Measurements from ENCODE around the gene GNA12. TPM values are rescaled to one million over a fixed set of nuclear protein-coding genes. Genes with fewer than 3 reads are reported as not detected.

GNA12 gene
- total and polyA plus RNA-seq, 12 donors, result 8.2 to 65.1 (median 42.9) TPM

DNA sequence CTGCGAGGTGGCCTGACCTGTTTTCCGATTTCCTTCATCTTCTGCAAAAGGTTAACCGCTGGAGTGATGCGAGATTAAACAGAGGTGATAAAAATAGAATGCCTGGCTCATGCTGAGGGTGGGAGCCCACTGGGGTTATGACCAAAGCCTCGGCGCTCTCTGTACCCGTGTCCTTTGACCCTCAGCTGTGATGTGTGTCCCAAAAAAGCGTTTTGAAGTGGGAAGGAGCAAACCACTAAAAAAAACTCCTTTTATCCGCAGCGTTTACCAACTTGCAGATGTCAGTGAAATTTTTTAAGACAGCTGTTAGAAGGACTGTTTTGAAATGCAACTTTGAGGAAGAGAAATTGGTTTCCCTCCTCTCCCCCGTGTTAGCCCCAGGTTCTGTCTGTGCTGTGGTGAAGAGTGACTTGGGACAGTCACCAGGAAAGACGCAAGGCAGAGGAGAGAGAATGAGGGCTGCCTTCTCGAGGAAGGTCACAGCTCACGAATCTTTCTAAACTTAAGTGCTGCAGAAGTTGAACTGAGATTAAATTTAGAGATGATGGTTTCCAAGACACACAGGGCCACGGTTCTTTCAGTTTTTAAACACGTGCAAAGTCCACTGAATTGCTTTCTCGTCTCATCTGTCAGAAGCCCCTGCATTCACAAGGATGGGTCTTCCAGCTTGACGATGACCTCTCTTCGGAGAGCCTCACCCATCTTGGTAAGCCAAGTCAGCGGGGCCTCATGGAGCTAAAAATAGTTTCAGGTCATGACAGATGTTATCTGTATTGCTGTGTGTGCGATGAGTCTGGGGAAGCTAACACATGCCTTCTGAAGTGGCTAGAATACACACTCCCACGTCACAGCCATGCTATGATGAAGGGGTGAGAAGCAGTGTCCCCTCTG, 128.5 kb downstream of the GNA12 start:
- no peaks in the 10 kb centered on the region for H3K9me3 ChIP-seq (replicated peaks in 1 of 3)
- H3K4me1 ChIP-seq (replicated peaks in 1 of 2), result peaks cover 0 to 5% of the 10 kb centered on the region in 2 donors
- H3K27me3 ChIP-seq, result no peaks in the 10 kb centered on the region
- intact Hi-C loops (cut with DNase I), result loop anchor here in 1 of 2 donors (10.0 kb wide), 1 partner anchor 129 kb away; the partner anchor contains the start of gene GNA12
- H3K4me3 ChIP-seq, result no peak overlapping the region
- DNase-seq, result no peak
- peaks cover 0 to 13% of the 10 kb centered on the region in 2 donors for H3K36me3 ChIP-seq (replicated peaks in 1 of 2)
- no peak for TF ChIP-seq POLR2A (IDR thresholded peaks at IDR 0.05)
- TF ChIP-seq, protein P1, sequence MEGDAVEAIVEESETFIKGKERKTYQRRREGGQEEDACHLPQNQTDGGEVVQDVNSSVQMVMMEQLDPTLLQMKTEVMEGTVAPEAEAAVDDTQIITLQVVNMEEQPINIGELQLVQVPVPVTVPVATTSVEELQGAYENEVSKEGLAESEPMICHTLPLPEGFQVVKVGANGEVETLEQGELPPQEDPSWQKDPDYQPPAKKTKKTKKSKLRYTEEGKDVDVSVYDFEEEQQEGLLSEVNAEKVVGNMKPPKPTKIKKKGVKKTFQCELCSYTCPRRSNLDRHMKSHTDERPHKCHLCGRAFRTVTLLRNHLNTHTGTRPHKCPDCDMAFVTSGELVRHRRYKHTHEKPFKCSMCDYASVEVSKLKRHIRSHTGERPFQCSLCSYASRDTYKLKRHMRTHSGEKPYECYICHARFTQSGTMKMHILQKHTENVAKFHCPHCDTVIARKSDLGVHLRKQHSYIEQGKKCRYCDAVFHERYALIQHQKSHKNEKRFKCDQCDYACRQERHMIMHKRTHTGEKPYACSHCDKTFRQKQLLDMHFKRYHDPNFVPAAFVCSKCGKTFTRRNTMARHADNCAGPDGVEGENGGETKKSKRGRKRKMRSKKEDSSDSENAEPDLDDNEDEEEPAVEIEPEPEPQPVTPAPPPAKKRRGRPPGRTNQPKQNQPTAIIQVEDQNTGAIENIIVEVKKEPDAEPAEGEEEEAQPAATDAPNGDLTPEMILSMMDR (IDR thresholded peaks at IDR 0.05), result no peak
- H3K27ac ChIP-seq, result peak overlapping the region in 1 of 5 donors; percentile 73
- 67 to 73% (median 71%) methylated on average over 22 of the region's 22 CpGs for WGBS, 4 donors

DNA sequence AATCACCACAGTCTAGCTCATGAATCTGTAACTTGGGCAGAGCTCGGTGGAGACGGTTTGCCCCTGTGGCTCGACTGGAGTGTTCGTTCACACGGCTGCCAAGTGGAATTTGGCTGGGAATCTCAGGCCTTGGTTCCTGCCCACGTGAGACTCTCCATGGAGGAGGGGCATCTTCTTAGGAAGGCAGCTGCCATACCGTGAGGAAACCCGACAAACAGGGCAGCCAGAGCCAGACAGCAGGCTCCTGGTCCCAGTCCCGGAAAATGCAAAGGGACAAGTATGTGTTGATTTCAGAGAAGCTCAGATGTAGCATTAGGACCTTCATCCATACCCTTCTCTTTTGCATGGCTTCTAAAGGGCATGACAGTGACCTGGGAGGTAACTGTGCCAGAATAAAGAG, 129.5 kb downstream of the GNA12 start:
- intact Hi-C loops (cut with DNase I), result loop anchor here in 1 of 2 donors (10.0 kb wide), 1 partner anchor 130 kb away; the partner anchor contains the start of gene GNA12
- TF ChIP-seq, protein P1 (IDR thresholded peaks at IDR 0.05), result no peak
- no peak for TF ChIP-seq POLR2A (IDR thresholded peaks at IDR 0.05)
- DNase-seq, result no peak
- H3K36me3 ChIP-seq (replicated peaks in 1 of 2), result peaks cover 0 to 8% of the 10 kb centered on the region in 2 donors
- H3K4me3 ChIP-seq, result no peak overlapping the region
- peaks cover 0 to 8% of the 10 kb centered on the region in 2 donors for H3K4me1 ChIP-seq (replicated peaks in 1 of 2)
- H3K27me3 ChIP-seq, result no peaks in the 10 kb centered on the region
- H3K9me3 ChIP-seq (replicated peaks in 1 of 3), result no peaks in the 10 kb centered on the region
- WGBS, 4 donors, result 94 to 100% (median 95%) methylated on average over 4 to 9 of the region's 9 CpGs
- no peak overlapping the region for H3K27ac ChIP-seq

DNA sequence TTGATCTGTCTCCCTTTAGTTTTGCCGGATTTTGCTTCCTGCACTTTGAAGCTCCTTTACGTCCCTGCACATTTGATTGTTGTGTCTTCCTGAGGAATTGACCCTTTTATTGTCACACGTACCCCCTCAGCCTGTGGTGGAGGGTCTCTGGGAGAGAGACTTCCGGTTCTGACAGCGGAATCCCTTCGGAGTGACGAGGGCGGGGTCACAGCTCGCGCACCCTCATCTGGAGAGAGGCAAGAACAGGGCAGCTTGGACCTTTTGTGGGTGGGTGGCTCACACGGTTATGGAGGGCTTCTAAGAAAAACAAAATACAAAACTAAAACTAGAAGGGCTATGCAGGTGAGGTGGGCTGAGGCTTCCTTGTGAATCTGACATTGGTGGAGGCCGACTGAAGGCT, 130.1 kb downstream of the GNA12 start:
- no peak for DNase-seq
- intact Hi-C loops (cut with DNase I), result loop anchor here in 1 of 2 donors (10.0 kb wide), 1 partner anchor 131 kb away; the partner anchor contains the start of gene GNA12
- WGBS, 4 donors, result 77 to 89% (median 80%) methylated on average over 12 of the region's 12 CpGs
- no peaks in the 10 kb centered on the region for H3K9me3 ChIP-seq (replicated peaks in 1 of 3)
- no peak for TF ChIP-seq POLR2A (IDR thresholded peaks at IDR 0.05)
- TF ChIP-seq, protein P1 (IDR thresholded peaks at IDR 0.05), result no peak
- no peak overlapping the region for H3K27ac ChIP-seq
- H3K27me3 ChIP-seq, result no peaks in the 10 kb centered on the region
- peaks cover 0 to 5% of the 10 kb centered on the region in 2 donors for H3K36me3 ChIP-seq (replicated peaks in 1 of 2)
- H3K4me3 ChIP-seq, result no peak overlapping the region
- H3K4me1 ChIP-seq (replicated peaks in 1 of 2), result peaks cover 0 to 8% of the 10 kb centered on the region in 2 donors

DNA sequence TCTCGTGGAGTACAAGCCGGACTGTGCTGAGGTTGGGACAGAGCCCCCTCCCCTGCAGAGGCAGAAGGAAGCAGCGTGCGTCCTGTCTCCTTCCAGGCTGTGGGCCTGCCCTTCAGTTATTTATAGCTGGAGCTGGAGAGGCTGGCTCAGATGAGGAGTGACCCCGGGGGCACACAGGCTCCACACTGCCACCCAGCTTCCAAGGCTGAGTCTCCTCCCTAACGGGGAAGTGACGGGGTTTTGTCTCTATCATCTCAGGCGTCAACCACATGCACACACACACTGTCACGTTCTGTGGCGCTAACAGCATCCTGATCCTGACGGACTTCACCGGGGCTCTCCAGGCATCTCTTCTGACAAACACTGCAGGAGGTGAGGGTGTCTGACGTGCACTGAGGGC, 130.7 kb downstream of the GNA12 start:
- DNase-seq, result peak in 1 of 7 donors; percentile 44
- Histone ChIP-seq H3K36me3 (replicated peaks in 1 of 2) (peaks cover 0 to 5% of the 10 kb centered on the region in 2 donors), H3K9me3 (replicated peaks in 1 of 3) (no peaks in the 10 kb centered on the region), H3K27me3 (no peaks in the 10 kb centered on the region), H3K4me3 (no peak overlapping the region), H3K27ac (no peak overlapping the region), H3K4me1 (replicated peaks in 1 of 2) (peaks cover 0 to 8% of the 10 kb centered on the region in 2 donors)
- intact Hi-C loops (cut with DNase I), result loop anchor here in 1 of 2 donors (10.0 kb wide), 1 partner anchor 131 kb away; the partner anchor contains the start of gene GNA12
- TF ChIP-seq, protein P1 (IDR thresholded peaks at IDR 0.05), result no peak
- TF ChIP-seq POLR2A (IDR thresholded peaks at IDR 0.05), result no peak
- WGBS, 4 donors, result 45 to 71% (median 50%) methylated on average over 4 to 13 of the region's 13 CpGs

Data from adrenal gland (tissue), 12 donors.